Mucosa of stomach (tissue), 1 donor: ENCODE measurements around the gene DYSF.

Source experiments
- H3K27me3 ChIP-seq: one replicate; pipeline ENCODE4 v1.7.0; 2013; ENCODE audit warnings: mild to moderate bottlenecking, low read length; ENCODE audit not compliant: control insufficient read depth, insufficient read depth
- H3K36me3 ChIP-seq: one replicate; pipeline ENCODE4 v1.7.0; 2013; ENCODE audit warnings: low read length; ENCODE audit not compliant: control insufficient read depth, insufficient read depth
- H3K4me1 ChIP-seq: one replicate; pipeline ENCODE4 v1.7.0; 2013; ENCODE audit warnings: mild to moderate bottlenecking, low read length; ENCODE audit not compliant: control insufficient read depth, insufficient read depth
- H3K4me3 ChIP-seq: one replicate; pipeline ENCODE4 v1.7.0; 2013; ENCODE audit warnings: low read length
- H3K9ac ChIP-seq: one replicate; pipeline ENCODE4 v1.7.0; 2013; ENCODE audit warnings: mild to moderate bottlenecking, low read length, moderate library complexity
- H3K9me3 ChIP-seq: one replicate; pipeline ENCODE4 v1.7.0; 2013; ENCODE audit warnings: mild to moderate bottlenecking, low read length, moderate library complexity; ENCODE audit not compliant: control insufficient read depth
- donor health status: Pancreatic carcinoma.

DYSF gene

GRCh38 chr2:71697106-71698004 lies 244.0 kb downstream of the DYSF start:
- Histone ChIP-seq H3K27me3 (peaks cover 4% of the 10 kb centered on the region), H3K36me3 (no peaks in the 10 kb centered on the region), H3K4me1 (no peaks in the 10 kb centered on the region), H3K9ac (no peak overlapping the region), H3K4me3 (no peak overlapping the region), H3K9me3 (no peaks in the 10 kb centered on the region)

- H3K4me3 ChIP-seq, result no peak overlapping the region
- H3K4me1 ChIP-seq, result no peaks in the 10 kb centered on the region
- no peak overlapping the region for H3K9ac ChIP-seq
- H3K36me3 ChIP-seq, result no peaks in the 10 kb centered on the region
- H3K27me3 ChIP-seq, result peaks cover 3% of the 10 kb centered on the region
- H3K9me3 ChIP-seq, result no peaks in the 10 kb centered on the region
Measured at GRCh38 chr2:71699428-71699827, 246.1 kb downstream of the DYSF start.

- H3K4me3 ChIP-seq, result no peak overlapping the region
- H3K9me3 ChIP-seq, result no peaks in the 10 kb centered on the region
- H3K9ac ChIP-seq, result no peak overlapping the region
- no peaks in the 10 kb centered on the region for H3K4me1 ChIP-seq
- no peaks in the 10 kb centered on the region for H3K36me3 ChIP-seq
- H3K27me3 ChIP-seq, result peaks cover 3% of the 10 kb centered on the region
Measured at GRCh38 chr2:71700041-71700657, 246.8 kb downstream of the DYSF start.

GRCh38 chr2:71700658-71701397 lies 247.5 kb downstream of the DYSF start:
- Histone ChIP-seq H3K27me3 (peaks cover 3% of the 10 kb centered on the region), H3K4me1 (no peaks in the 10 kb centered on the region), H3K4me3 (no peak overlapping the region), H3K36me3 (no peaks in the 10 kb centered on the region), H3K9ac (no peak overlapping the region), H3K9me3 (no peaks in the 10 kb centered on the region)

GRCh38 chr2:71702071-71702970 lies 249.0 kb downstream of the DYSF start:
- Histone ChIP-seq H3K36me3 (no peaks in the 10 kb centered on the region), H3K9me3 (no peaks in the 10 kb centered on the region), H3K4me3 (no peak overlapping the region), H3K9ac (no peak overlapping the region), H3K27me3 (peaks cover 3% of the 10 kb centered on the region), H3K4me1 (no peaks in the 10 kb centered on the region)

- Histone ChIP-seq H3K4me1 (no peaks in the 10 kb centered on the region), H3K36me3 (no peaks in the 10 kb centered on the region), H3K9ac (no peak overlapping the region), H3K4me3 (no peak overlapping the region), H3K27me3 (peaks cover 3% of the 10 kb centered on the region), H3K9me3 (no peaks in the 10 kb centered on the region)
Measured at GRCh38 chr2:71702971-71703898, 249.9 kb downstream of the DYSF start.

- H3K9ac ChIP-seq, result no peak overlapping the region
- no peaks in the 10 kb centered on the region for H3K4me1 ChIP-seq
- H3K9me3 ChIP-seq, result no peaks in the 10 kb centered on the region
- H3K27me3 ChIP-seq, result peaks cover 3% of the 10 kb centered on the region
- no peak overlapping the region for H3K4me3 ChIP-seq
- no peaks in the 10 kb centered on the region for H3K36me3 ChIP-seq
Measured at GRCh38 chr2:71704131-71704561, 250.8 kb downstream of the DYSF start.

- Histone ChIP-seq H3K27me3 (peaks cover 3% of the 10 kb centered on the region), H3K9ac (no peak overlapping the region), H3K36me3 (no peaks in the 10 kb centered on the region), H3K4me1 (no peaks in the 10 kb centered on the region), H3K9me3 (no peaks in the 10 kb centered on the region), H3K4me3 (no peak overlapping the region)
Measured at GRCh38 chr2:71704688-71705087, 251.3 kb downstream of the DYSF start.

GRCh38 chr2:71705171-71705960 lies 252.0 kb downstream of the DYSF start:
- no peak overlapping the region for H3K4me3 ChIP-seq
- H3K9ac ChIP-seq, result no peak overlapping the region
- no peaks in the 10 kb centered on the region for H3K36me3 ChIP-seq
- peaks cover 3% of the 10 kb centered on the region for H3K27me3 ChIP-seq
- H3K4me1 ChIP-seq, result no peaks in the 10 kb centered on the region
- H3K9me3 ChIP-seq, result no peaks in the 10 kb centered on the region

- Histone ChIP-seq H3K4me1 (no peaks in the 10 kb centered on the region), H3K9me3 (no peaks in the 10 kb centered on the region), H3K36me3 (no peaks in the 10 kb centered on the region), H3K27me3 (peaks cover 3% of the 10 kb centered on the region), H3K9ac (no peak overlapping the region), H3K4me3 (no peak overlapping the region)
Measured at GRCh38 chr2:71706121-71706520, 252.8 kb downstream of the DYSF start.
